Suppressor macrophage treated with lipopolysaccharide for 4 hours (primary cell): ENCODE results near the gene BRAF.
A peak's percentile ranks its signal among the peaks of the same experiment; 100 is the strongest.
"Not testable (repeated sequence)": the region's sequence is repeated elsewhere in the genome, so short reads cannot be mapped to it uniquely, and the experiment has no call there.

ENCODE experiments used
- DNase-seq: peaks from one replicate; pipeline ENCODE4 v3.0.0-alpha.2; 2020

BRAF gene

GRCh38 chr7:140917258-140917657 is 7.5 kb downstream of the BRAF start:
- no peak for DNase-seq

DNA sequence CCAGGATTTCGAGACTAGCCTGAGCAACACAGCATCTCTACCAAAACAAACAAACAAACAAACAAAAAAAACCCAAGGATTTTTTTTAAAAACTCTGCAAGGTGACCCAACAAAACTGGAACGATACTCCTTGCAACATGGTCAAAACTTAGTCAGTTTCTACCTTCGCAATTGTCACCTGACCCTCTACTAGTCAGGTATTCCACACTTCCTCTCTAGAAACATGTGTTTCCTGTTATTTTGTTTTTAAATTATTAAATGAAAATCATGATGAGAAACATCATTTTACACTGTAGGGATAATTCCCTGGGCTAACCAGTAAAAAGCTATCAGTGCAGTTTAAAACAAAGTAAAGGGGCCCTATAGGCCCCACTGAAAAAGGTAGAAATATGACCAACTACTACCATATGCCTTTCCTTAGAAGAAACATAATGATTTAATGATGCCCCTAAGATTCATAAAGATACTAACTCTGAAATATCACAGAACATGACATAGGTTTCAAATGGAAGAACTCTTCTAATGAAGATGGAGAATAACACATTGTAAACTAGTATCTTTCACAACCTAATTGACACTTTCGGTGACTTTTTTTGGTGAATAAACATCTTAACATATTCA is 8.7 kb downstream of the BRAF start:
- DNase-seq: no peak

- no peak for DNase-seq
Measured at GRCh38 chr7:140914083-140914482, 10.6 kb downstream of the BRAF start.

DNA sequence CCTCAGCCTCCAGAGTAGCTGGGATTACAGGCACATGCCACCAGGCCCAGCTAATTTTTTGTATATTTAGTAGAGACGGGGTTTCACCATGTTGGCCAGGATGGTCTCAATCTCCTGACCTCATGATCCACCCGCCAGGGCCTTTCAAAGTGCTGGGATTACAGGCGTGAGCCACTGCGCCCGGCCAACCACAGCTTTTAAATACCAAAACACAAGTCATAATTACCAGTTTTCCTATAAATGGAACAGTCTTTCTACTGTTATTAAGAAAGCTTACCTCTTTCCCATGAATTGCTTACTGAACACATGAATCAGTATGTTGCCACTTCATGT is 11.2 kb downstream of the BRAF start:
- DNase-seq: not testable (repeated sequence)

GRCh38 chr7:140911746-140912145 is 13.0 kb downstream of the BRAF start:
- DNase-seq: no peak

DNA sequence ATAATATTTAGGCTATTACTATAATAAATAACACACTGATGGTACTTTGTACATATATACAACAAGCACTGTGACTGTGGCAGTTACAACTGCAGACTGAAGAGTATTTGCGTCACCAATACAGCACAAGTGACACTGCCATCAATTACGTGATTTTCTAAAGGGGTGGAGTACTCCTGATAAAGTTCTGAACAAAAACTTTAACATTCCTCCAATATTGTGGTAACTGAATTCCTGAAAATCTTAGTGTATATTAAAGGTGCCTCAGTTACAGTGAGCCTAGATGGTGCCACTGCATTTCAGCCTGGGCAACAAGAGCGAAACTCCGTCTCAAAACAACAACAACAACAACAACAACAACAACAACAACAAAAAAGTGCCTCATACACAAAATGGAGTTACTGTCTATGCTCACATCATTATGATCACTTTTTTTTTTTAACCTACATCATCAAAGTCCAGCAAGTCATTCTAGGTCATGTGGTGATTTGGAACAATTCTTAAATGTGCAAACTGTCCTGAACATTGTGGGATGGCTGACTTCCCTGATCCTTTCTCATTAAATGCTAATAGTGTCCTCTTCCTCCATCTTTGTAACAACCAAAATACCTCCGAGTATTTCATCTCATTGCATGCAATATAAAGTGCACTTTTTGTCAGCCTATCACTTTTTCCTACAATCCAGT is 15.1 kb downstream of the BRAF start:
- no peak for DNase-seq

GRCh38 chr7:140908361-140908760 is 16.4 kb downstream of the BRAF start:
- no peak for DNase-seq

GRCh38 chr7:140903741-140904480 is 20.8 kb downstream of the BRAF start:
- peak; percentile 31 for DNase-seq

DNA sequence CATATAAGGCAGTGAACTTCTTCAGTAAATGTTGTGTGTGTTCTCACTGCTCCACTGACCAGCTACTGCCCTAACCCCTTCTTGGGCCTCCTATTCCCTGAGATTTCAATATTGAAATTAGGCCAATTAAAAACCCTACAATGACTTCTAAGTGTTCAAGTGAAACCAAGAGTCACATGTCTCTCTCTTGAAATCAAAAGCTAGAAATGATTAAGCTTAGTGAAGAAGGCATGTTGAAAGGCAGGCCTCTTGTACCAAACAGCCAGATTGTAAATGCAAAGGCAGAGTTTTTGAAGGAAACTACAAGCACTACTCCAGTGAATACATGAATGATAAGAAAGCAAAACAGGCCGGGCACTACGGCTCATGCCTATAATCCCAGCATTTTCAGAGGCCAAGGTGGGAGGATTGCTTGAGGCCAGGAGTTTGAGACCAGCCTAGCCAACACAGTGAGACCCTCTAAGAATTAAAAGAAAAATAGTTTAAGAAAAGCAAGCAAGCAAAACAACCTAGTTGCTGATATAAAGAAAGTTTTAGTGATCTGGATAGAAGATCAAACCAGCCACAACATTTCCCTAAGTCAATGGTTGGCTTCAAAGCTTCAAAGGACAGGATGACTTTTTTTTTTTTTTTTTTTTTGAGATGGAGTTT is 22.3 kb downstream of the BRAF start:
- DNase-seq: no peak

DNA sequence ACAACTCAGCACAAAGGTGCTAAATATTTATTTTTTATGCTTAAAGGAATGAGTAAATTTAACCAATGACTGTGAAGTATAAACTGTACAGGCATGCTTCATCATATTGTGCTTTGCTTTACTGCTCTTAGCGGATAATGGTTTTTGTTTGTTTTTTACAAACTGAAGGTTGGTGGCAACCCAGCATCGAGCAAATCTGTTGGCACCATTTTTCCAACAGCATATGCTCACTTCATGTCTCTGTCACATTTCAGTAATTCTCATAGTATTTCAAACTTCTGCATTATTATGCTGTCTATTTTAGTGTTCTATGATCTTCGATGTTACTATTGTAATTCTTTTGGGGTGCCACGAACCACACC is 22.8 kb downstream of the BRAF start:
- DNase-seq: no peak

- no peak for DNase-seq
Measured at GRCh38 chr7:140899883-140900282, 24.8 kb downstream of the BRAF start.

DNA sequence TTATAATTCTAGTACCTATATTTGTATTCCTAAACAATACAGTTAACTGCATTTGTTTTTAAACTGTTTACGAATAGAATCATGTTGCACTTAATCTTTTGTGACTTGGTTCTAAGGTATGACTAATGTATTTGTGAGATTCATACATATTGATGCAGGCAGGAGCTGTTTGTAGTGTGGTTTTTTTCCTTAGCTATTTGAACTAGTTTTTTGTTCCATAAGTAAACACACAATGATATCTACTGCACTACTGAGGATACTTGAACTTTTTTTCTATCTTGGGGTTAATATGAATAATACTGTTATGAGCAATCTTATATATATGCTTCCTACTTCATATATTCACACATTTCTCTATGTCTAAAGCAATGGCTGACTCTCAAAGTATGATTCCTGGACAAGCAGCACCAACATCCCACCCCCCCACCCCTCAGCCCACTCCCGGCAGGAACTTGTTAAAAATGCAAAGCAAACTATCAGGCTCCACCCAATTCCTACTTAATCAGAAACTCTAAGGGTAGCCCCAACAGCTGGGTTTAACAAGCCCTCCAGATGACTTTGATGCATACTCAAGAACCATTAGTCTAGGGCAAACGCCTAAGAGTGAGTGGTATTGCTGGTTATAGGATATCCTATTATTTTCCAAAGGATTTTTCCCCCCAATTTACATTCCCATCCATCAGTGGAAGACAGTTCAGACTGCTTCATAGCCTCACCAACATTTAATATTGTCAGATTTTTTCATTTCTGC is 25.8 kb downstream of the BRAF start:
- no peak for DNase-seq

DNA sequence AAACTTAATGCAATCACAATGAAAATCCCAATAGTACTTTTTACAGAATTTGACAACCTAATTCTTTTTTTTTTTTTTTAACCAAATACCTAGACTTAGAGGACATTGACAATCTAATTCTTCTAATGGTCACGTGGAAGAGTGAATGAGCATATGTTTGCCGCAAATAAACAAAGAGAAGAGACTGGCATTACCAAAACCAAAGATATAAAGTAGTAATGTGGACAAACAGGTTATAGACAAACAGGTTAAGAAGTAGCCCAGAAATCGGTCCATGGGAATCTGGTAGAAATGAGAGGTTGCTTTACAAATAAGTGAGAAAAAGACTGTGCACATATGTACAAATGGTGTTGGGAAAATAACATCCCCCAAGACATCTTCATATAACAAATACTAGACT is 27.7 kb downstream of the BRAF start:
- no peak for DNase-seq

GRCh38 chr7:140889645-140890044 is 35.1 kb downstream of the BRAF start:
- no peak for DNase-seq

DNA sequence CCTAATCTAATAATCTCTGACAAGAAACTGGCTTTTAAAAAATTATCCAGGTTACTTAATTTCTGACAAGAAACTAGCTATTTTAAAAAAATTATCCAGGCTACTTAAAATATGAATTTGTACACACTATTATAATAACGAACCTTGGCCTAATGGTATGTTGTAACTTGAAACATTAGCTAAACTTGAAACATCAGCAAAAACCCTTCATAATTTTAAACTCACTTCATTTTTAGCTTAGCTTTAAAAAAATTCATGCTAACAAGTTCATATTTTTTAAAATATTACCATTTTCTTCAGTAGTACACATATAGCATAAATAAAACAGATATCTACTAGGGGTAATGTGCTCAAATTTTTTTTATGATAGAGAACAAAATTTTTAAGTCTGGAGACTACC is 35.6 kb downstream of the BRAF start:
- DNase-seq: no peak

- no peak for DNase-seq
Measured at GRCh38 chr7:140888087-140888486, 36.6 kb downstream of the BRAF start.

DNA sequence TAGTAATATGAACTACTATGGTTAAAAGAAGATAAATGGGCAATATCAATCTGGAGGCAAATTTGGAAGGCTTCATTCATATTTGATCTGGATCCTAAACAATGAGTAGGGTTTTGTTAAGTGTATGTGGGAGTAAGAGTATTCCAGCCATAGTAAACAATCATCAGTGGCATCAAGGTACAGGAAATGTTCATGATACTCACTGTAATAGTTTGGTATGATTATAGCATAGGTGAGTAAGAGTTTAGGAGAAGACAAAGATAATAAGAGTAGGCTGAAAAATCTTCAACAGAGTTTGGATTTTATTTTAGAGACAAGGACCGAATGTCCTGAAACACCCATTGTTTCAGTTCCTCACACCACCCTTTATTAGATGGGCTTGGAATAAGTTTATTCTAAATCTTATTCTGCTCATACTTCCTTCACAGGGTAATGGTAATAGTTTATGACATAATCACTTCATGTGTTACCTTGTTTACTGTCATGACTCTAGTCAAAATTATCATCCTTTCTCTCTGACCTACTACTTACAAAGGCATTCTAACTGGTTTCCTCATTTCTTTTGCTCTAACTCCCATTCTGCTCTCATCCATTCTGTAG is 38.9 kb downstream of the BRAF start:
- DNase-seq: no peak

- DNase-seq: no peak
Measured at GRCh38 chr7:140883378-140883777, 41.4 kb downstream of the BRAF start.

DNA sequence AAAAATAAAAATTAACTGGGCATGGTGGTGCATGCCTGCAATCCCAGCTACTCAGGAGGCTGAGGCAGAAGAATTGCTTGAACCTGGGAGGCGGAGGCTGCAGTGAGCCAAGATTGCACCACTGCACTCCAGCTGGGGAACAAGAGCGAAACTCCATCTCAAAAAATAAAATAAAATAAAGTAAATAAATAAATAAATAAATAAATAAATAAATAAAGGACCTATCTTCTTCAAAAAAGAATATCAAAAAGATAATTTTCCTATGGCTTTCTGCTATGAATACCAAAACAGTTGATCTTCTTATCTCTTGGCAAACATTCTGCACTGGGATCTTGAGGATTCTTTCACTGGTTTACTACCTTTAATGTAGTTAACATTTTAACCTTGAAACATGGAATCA is 41.9 kb downstream of the BRAF start:
- not testable (repeated sequence) for DNase-seq

DNA sequence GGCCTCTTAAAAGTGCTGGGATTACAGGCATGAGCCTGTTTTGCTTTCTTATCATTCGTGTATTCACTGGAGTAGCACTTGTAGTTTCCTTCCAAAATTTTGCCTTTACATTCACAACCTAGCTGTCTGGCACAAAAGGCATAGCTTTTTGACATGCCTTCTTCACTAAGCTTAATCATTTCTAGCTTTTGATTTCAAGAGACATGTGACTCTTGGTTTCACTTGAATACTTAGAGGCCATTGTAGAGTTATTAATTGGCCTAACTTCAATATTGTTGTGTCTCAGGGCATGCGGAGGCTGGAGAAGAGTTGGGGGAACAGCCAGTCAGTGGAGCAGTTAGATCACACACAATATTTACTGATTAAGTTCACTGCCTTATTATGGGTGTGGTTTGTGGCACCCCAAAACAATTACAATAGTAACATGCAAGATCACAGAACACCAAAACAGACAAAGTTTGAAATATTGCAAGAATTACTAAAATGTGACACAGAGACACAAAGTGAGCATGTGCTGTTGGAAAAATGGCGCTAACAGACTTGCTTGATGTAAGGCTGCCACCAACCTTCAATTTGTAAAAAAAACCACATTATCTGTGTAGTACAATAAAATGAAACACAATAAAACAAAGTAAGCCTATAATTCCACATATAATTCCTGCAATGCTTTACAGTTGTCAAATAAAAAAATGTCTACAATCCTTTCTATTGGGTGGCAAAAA is 43.1 kb downstream of the BRAF start:
- no peak for DNase-seq

DNA sequence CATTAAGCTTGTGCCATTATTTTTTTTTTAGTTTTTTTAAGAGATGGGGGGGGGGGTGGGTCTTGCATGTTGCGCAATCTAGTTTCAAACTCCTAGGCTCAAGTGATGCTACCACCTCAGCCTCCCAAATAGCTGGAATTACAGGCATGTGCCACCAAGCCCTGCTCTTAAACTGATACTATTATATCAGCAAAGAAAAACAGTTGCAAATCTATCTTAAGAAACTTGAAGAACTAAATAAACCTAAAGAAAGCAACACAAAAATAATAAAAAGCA is 47.5 kb downstream of the BRAF start:
- no peak for DNase-seq

DNA sequence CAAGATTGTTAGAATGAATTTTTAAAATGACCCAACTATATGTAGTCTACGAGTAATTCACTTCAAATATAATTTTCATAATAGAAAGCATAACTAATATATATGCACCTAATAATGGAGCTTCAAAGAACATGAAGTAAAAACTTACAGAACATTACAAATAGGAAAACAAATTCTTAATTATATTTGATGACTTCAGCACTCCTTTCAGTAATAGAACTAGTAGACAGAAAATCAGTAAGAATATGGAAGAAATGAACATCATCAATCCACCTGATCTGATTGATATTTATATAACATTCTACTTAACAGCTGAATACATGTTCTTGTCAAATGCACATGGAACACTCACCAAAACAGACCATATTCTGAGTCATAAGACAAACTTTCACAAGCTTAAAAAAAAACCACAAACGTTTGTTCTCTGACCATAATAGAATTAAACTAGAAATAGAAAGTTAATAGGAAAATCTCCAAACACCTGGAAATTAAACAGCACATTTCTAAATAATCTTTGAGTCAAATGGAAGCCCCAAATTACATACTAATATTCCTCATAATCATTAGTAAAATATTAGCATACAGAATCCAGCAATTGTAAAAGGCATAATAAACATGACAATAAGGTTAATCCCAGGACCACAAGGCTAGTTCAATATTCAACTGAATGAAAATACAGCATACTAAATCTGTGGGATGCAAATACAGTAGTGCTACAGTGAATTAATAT is 48.0 kb downstream of the BRAF start:
- DNase-seq: peak; percentile 21
